ENCODE data around the gene ABCC8.

DNA sequence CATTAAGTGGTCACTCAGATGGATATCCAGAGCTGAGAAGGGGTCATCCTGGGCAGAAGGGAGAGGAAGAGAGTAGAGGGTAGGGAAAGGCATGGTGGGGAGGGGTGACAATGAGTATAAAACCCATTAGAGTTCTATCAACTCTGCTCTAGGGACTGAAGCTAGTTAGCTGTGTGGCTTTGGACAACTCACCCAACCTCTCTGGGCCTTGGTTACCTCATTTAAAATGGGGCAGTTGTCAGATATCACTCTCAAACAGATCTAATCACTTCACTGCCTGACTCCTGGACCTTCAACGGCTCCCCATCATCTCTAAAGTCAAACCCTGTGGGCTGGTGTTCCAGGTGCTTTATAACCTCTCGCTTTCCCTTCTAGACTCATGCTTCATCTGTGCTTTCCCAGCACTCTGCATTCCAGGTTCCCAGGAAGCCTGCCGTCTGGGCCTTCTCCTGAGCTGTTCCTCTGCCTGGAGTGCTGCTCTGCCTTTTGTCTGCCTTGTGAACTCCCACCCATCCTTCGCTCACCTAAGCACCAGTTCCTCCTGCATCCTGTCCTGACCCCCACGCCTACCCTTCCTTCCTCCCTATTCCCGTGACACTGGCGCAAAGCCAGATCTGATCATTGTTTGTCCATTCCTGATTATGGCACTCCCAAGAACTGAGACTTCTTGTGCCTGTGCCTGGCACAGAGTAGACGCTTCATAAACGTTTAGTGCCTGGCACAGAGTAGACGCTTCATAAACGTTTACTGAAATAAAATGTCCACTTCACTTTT is 65.9 kb downstream of the ABCC8 start:
- TF ChIP-seq POLR2AphosphoS5 (IDR thresholded peaks at IDR 0.05; ENCODE audit: low read depth, low read length) = no peak
- TF ChIP-seq TAF1 (IDR thresholded peaks at IDR 0.05; ENCODE audit: borderline replicate concordance, low read depth, low read length) = no peak
- TF ChIP-seq POLR2A (IDR thresholded peaks at IDR 0.05; ENCODE audit: low read depth, low read length) = no peak

Measured in GM12892 (cell line).